PC-9 (cell line): ENCODE data around the gene TMEM52. TPM values are rescaled to one million over a fixed set of nuclear protein-coding genes. Genes with fewer than 3 reads are reported as not detected.

Experiments used
- BruUV-seq: library from RNA; stranded (reverse); fragments of 400-500 nt; replicated peaks from 2 replicates; lab custom pipeline; 2021; lab: Mats Ljungman, UMichigan
- CTCF ChIA-PET: fragments of 300-600 bp; sonication (Branson Sonifier 250); formaldehyde crosslinking; loops from one replicate; lab custom pipeline; 2022; ENCODE audit warnings: antibody characterized with exemption; lab: Charles Lee
- POLR2A ChIA-PET: fragments of 300-600 bp; sonication (Branson Sonifier 250); formaldehyde crosslinking; loops from one replicate; lab custom pipeline; 2022; ENCODE audit warnings: antibody characterized with exemption; ENCODE audit not compliant: unreplicated experiment; lab: Charles Lee
- DNase-seq, 2 experiments: peaks; one replicate each; pipeline versions ENCODE4 v3.0.0 to v3.0.0-alpha.2; 2015 to 2022; ENCODE audit warnings: mixed read lengths in 1 of 2
- H2AFZ ChIP-seq: fragments of 200-600 bp; sonication (generic); 2 replicates; pipeline ENCODE4 v1.8.1; 2017; ENCODE audit warnings: antibody characterized with exemption
- H3F3A ChIP-seq: fragments of 200-600 bp; sonication (generic); 2 replicates; pipeline ENCODE4 v1.8.1; 2017; ENCODE audit warnings: antibody characterized with exemption, mild to moderate bottlenecking, low read depth; ENCODE audit not compliant: insufficient read depth
- H3K27ac ChIP-seq: fragments of 200-600 bp; sonication (generic); 2 replicates; pipeline ENCODE4 v1.6.1; 2016; ENCODE audit warnings: mixed run types
- H3K27me3 ChIP-seq: fragments of 200-600 bp; sonication (generic); 2 replicates; pipeline ENCODE4 v1.6.1; 2016; ENCODE audit warnings: low read depth, mixed run types; ENCODE audit not compliant: insufficient read depth
- H3K36me3 ChIP-seq: fragments of 200-600 bp; sonication (generic); 2 replicates; pipeline ENCODE4 v1.6.1; 2016; ENCODE audit warnings: low read depth, mixed run types
- H3K4me1 ChIP-seq: fragments of 200-600 bp; sonication (generic); replicated peaks from 2 replicates; pipeline ENCODE4 v1.6.1; 2016; ENCODE audit warnings: mixed run types; ENCODE audit not compliant: insufficient read depth
- H3K4me2 ChIP-seq: fragments of 200-600 bp; sonication (generic); 2 replicates; pipeline ENCODE4 v1.6.1; 2017; ENCODE audit warnings: mixed run types
- H3K4me3 ChIP-seq: fragments of 200-600 bp; sonication (generic); 2 replicates; pipeline ENCODE4 v1.6.1; 2016; ENCODE audit warnings: mixed run types
- H3K79me2 ChIP-seq: fragments of 200-600 bp; sonication (generic); 2 replicates; pipeline ENCODE4 v1.6.1; 2017; ENCODE audit warnings: low read depth, mixed run types
- H3K9me2 ChIP-seq: fragments of 200-600 bp; sonication (generic); 2 replicates; pipeline ENCODE4 v1.8.1; 2017; ENCODE audit warnings: mild to moderate bottlenecking; ENCODE audit not compliant: insufficient read depth
- H3K9me3 ChIP-seq: fragments of 200-600 bp; sonication (generic); 2 replicates; pipeline ENCODE4 v1.8.1; 2016; ENCODE audit warnings: low read depth; ENCODE audit not compliant: insufficient read depth
- H4K20me1 ChIP-seq: fragments of 200-600 bp; sonication (generic); 2 replicates; pipeline ENCODE4 v1.8.1; 2017; ENCODE audit not compliant: insufficient read depth
- CTCF ChIP-seq: fragments of 200-600 bp; sonication (generic); conservative IDR thresholded peaks from 2 replicates; pipeline ENCODE4 v1.6.1; 2017; ENCODE audit warnings: mixed run types, antibody characterized with exemption, mild to moderate bottlenecking, moderate library complexity
- EZH2 ChIP-seq: fragments of 200-600 bp; sonication (generic); IDR thresholded peaks from 2 replicates; pipeline ENCODE4 v1.8.0; 2017; ENCODE audit warnings: antibody characterized with exemption, low read depth
- intact Hi-C: fragments of 100-400 bp; cut with micrococcal nuclease; formaldehyde crosslinking; loops from one replicate; pipeline ENCODE4 v1.10.0; 2022; ENCODE audit not compliant: unreplicated experiment
- total RNA-seq: library from RNA; stranded (reverse); gene quantifications from 2 replicates; pipeline ENCODE4 v1.2.3, GENCODE V29; 2021

TMEM52 gene
- total RNA-seq, 1 experiment from 2014 or later, result 7.4 TPM

GRCh38 chr1:1957533-1957961 is 38.5 kb upstream of the TMEM52 start:
- no peaks in the 10 kb centered on the region for H4K20me1 ChIP-seq
- no peaks in the 10 kb centered on the region for H3K36me3 ChIP-seq
- no peak for DNase-seq
- no peak overlapping the region for H2AFZ ChIP-seq
- intact Hi-C loops, result no loop called here
- no peaks in the 10 kb centered on the region for H3K9me2 ChIP-seq
- H3K9me3 ChIP-seq, result no peaks in the 10 kb centered on the region
- H3K4me1 ChIP-seq, result no peaks in the 10 kb centered on the region
- no peak overlapping the region for H3K4me3 ChIP-seq
- no TSS peak for BruUV-seq
- no peak overlapping the region for H3K4me2 ChIP-seq
- ChIA-PET POLR2A (no interaction called here), CTCF (no interaction called here)
- no peaks in the 10 kb centered on the region for H3F3A ChIP-seq
- TF ChIP-seq CTCF, result no peak
- TF ChIP-seq EZH2, result no peak
- no peak overlapping the region for H3K27ac ChIP-seq
- peaks cover 49% of the 10 kb centered on the region for H3K27me3 ChIP-seq
- no peaks in the 10 kb centered on the region for H3K79me2 ChIP-seq

GRCh38 chr1:1956586-1957532 is 37.8 kb upstream of the TMEM52 start:
- no peak overlapping the region for H3K27ac ChIP-seq
- H3K4me3 ChIP-seq, result no peak overlapping the region
- intact Hi-C loops, result no loop called here
- H3F3A ChIP-seq, result no peaks in the 10 kb centered on the region
- no peak for TF ChIP-seq EZH2
- TF ChIP-seq CTCF, result no peak
- DNase-seq, result no peak
- no peak overlapping the region for H3K4me2 ChIP-seq
- no peaks in the 10 kb centered on the region for H3K36me3 ChIP-seq
- no peak overlapping the region for H2AFZ ChIP-seq
- no peaks in the 10 kb centered on the region for H3K9me2 ChIP-seq
- H3K9me3 ChIP-seq, result no peaks in the 10 kb centered on the region
- CTCF ChIA-PET, result no interaction called here
- POLR2A ChIA-PET, result no interaction called here
- H3K4me1 ChIP-seq, result no peaks in the 10 kb centered on the region
- no peaks in the 10 kb centered on the region for H4K20me1 ChIP-seq
- no peaks in the 10 kb centered on the region for H3K79me2 ChIP-seq
- BruUV-seq, result no TSS peak
- peaks cover 54% of the 10 kb centered on the region for H3K27me3 ChIP-seq

DNA sequence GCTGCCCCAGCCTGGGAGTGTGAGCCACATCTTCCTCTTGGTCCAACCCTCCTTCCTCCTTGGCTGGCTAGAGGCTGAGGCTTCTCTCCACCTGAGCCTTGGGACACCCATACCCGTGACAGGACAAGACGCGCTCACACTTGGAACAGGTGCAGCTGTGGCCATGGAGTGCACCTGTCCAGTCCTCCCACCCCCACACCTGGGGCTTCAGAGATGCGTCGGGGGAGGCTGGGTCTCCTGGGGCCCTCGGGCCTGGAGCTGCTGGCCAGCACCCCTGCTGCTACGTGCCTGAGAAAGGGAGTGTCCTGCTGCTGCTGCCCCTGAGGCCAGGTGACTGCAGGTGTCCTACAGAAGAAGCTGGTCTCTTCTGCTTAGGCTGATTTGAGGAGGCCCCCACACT is 37.0 kb upstream of the TMEM52 start:
- Histone ChIP-seq H3K9me2 (no peaks in the 10 kb centered on the region), H3K9me3 (no peaks in the 10 kb centered on the region), H4K20me1 (no peaks in the 10 kb centered on the region), H3K4me2 (no peak overlapping the region), H3K27me3 (peaks cover 60% of the 10 kb centered on the region), H3K27ac (no peak overlapping the region), H3K36me3 (no peaks in the 10 kb centered on the region), H2AFZ (no peak overlapping the region), H3F3A (no peaks in the 10 kb centered on the region), H3K4me1 (no peaks in the 10 kb centered on the region), H3K4me3 (no peak overlapping the region), H3K79me2 (no peaks in the 10 kb centered on the region)
- TF ChIP-seq CTCF (no peak), EZH2 (no peak)
- intact Hi-C loops, result no loop called here
- ChIA-PET CTCF (no interaction called here), POLR2A (no interaction called here)
- no TSS peak for BruUV-seq
- DNase-seq, result no peak
